Measurements from ENCODE around the gene RAB11B. TPM values are rescaled to one million over a fixed set of nuclear protein-coding genes. Genes with fewer than 3 reads are reported as not detected.
"Not testable (repeated sequence)": the region's sequence is repeated elsewhere in the genome, so short reads cannot be mapped to it uniquely, and the experiment has no call there.

The RAB11B gene
- total RNA-seq, 1 experiment from 2014 or later: 29.7 TPM

GRCh38 chr19:8377598-8377997 lies 12.6 kb upstream of the RAB11B start:
- H2AFZ ChIP-seq (ENCODE audit: low read length): no peak overlapping the region
- H3K9me2 ChIP-seq (replicated peaks; ENCODE audit: low read length): no peaks in the 10 kb centered on the region
- H3K27ac ChIP-seq (ENCODE audit: low read length): no peak overlapping the region
- no peaks in the 10 kb centered on the region for H3K4me1 ChIP-seq (ENCODE audit: insufficient read depth, low read length)
- H3K4me3 ChIP-seq (ENCODE audit: low read length): no peak overlapping the region
- H3K27me3 ChIP-seq (ENCODE audit: low read length): no peaks in the 10 kb centered on the region
- no peaks in the 10 kb centered on the region for H3K9me3 ChIP-seq (ENCODE audit: low read length)
- H3K4me2 ChIP-seq (ENCODE audit: low read length): no peak overlapping the region
- BruUV-seq (replicated peaks): no TSS peak
- DNase-seq (no peak), ATAC-seq (no peak; the same call in 1 of the 2 replicates)
- H3K79me2 ChIP-seq (ENCODE audit: low read length): no peaks in the 10 kb centered on the region
- TF ChIP-seq EZH2 (IDR thresholded peaks at IDR 0.05; ENCODE audit: low read length, unreplicated experiment) (no peak), EZH2phosphoT487 (IDR thresholded peaks at IDR 0.05; ENCODE audit: borderline replicate concordance, low read length) (no peak), CTCF (conservative IDR thresholded peaks at IDR 0.05; ENCODE audit: low read depth, low read length) (no peak)
- no peaks in the 10 kb centered on the region for H4K20me1 ChIP-seq (ENCODE audit: low read length)
- no peaks in the 10 kb centered on the region for H3K36me3 ChIP-seq (ENCODE audit: low read depth, low read length)
- CTCF ChIA-PET: no interaction called here
- intact Hi-C loops (cut with micrococcal nuclease): no loop called here
- POLR2A ChIA-PET (ENCODE audit: unreplicated experiment): no interaction called here
- no peak overlapping the region for H3K9ac ChIP-seq (ENCODE audit: low read length)
- no peaks in the 10 kb centered on the region for H3F3A ChIP-seq (ENCODE audit: low read length, unreplicated experiment)

- H3F3A ChIP-seq (ENCODE audit: low read length, unreplicated experiment); H3K36me3 ChIP-seq (ENCODE audit: low read depth, low read length); H3K4me3 ChIP-seq (ENCODE audit: low read length); intact Hi-C loops (cut with micrococcal nuclease); H3K9ac ChIP-seq (ENCODE audit: low read length); H3K27ac ChIP-seq (ENCODE audit: low read length); DNase-seq; H3K79me2 ChIP-seq (ENCODE audit: low read length); H3K4me1 ChIP-seq (ENCODE audit: insufficient read depth, low read length); H3K27me3 ChIP-seq (ENCODE audit: low read length); H3K4me2 ChIP-seq (ENCODE audit: low read length); ATAC-seq; H4K20me1 ChIP-seq (ENCODE audit: low read length); H2AFZ ChIP-seq (ENCODE audit: low read length); BruUV-seq (replicated peaks); H3K9me2 ChIP-seq (replicated peaks; ENCODE audit: low read length); H3K9me3 ChIP-seq (ENCODE audit: low read length): not testable (repeated sequence)
- CTCF ChIA-PET: interaction anchor here (0.6 kb wide), 1 partner anchor 207 kb away, joined by 4 read pairs; no protein-coding TSS in a partner anchor
- POLR2A ChIA-PET (ENCODE audit: unreplicated experiment): interaction anchor here (0.7 kb wide), 1 partner anchor 134 kb away, joined by 3 read pairs; the partner anchor contains the start of gene ZNF414
These were observed 10.8 kb upstream of the RAB11B start for GRCh38 chr19:8379156-8379891.

DNA sequence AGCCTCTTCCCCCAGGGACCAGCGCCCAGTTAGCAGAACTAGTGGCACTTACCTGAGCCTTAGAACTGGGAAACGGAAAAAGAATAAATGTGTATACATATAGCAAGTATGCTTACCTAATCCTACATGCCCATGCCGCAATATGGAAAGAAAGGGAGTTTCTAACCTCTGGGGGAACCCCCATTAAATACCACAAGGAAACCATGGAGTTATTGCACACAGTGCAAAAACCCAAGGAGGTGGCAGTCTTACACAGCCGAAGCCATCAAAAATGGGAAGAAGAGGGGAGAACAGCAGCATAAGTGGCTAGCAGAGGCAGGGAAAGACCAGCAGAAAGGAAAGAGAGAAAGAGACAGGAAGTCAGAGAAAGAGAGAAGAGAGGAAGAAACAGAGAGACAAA lies 5.6 kb upstream of the RAB11B start:
- H2AFZ ChIP-seq (ENCODE audit: low read length); H3F3A ChIP-seq (ENCODE audit: low read length, unreplicated experiment); H3K36me3 ChIP-seq (ENCODE audit: low read depth, low read length); DNase-seq; H3K79me2 ChIP-seq (ENCODE audit: low read length); H3K9me3 ChIP-seq (ENCODE audit: low read length); CTCF ChIA-PET; H3K4me2 ChIP-seq (ENCODE audit: low read length); H3K9me2 ChIP-seq (replicated peaks; ENCODE audit: low read length); H4K20me1 ChIP-seq (ENCODE audit: low read length); H3K27ac ChIP-seq (ENCODE audit: low read length); H3K9ac ChIP-seq (ENCODE audit: low read length); intact Hi-C loops (cut with micrococcal nuclease); H3K4me3 ChIP-seq (ENCODE audit: low read length); ATAC-seq; BruUV-seq (replicated peaks); H3K27me3 ChIP-seq (ENCODE audit: low read length); POLR2A ChIA-PET (ENCODE audit: unreplicated experiment): not testable (repeated sequence)
- H3K4me1 ChIP-seq (ENCODE audit: insufficient read depth, low read length): peaks cover 25% of the 10 kb centered on the region

DNA sequence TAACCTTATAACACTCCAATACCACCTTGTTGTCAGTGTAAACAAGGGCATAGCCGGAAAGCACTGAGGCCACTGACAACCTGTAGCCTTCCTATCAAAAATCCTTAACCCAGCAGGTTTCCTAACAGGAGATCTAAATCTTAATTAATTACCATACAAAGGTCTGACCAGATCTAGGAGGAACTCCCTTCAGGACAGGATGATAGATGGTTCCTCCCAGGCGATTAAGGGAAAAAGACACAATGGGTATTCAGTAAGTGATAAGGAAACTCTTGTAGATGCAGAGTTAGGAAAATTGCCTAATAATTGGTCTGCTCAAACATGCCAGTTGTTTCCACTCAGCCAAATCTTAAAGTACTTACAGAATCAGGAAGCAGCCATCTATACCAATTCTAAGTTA lies 5.1 kb upstream of the RAB11B start:
- H3K27ac ChIP-seq (ENCODE audit: low read length); ATAC-seq; BruUV-seq (replicated peaks); DNase-seq; H3K79me2 ChIP-seq (ENCODE audit: low read length); H3K4me2 ChIP-seq (ENCODE audit: low read length); H3K9me3 ChIP-seq (ENCODE audit: low read length); POLR2A ChIA-PET (ENCODE audit: unreplicated experiment); H3K9me2 ChIP-seq (replicated peaks; ENCODE audit: low read length); intact Hi-C loops (cut with micrococcal nuclease); H3K4me3 ChIP-seq (ENCODE audit: low read length); H4K20me1 ChIP-seq (ENCODE audit: low read length); H3K9ac ChIP-seq (ENCODE audit: low read length); H2AFZ ChIP-seq (ENCODE audit: low read length); H3K27me3 ChIP-seq (ENCODE audit: low read length); H3F3A ChIP-seq (ENCODE audit: low read length, unreplicated experiment); H3K36me3 ChIP-seq (ENCODE audit: low read depth, low read length): not testable (repeated sequence)
- CTCF ChIA-PET: interaction anchor here (0.7 kb wide), 1 partner anchor 29 kb away, joined by 4 read pairs; no protein-coding TSS in a partner anchor
- H3K4me1 ChIP-seq (ENCODE audit: insufficient read depth, low read length): peaks cover 26% of the 10 kb centered on the region

GRCh38 chr19:8385566-8385965 lies 4.6 kb upstream of the RAB11B start:
- CTCF ChIA-PET: interaction anchor here (0.7 kb wide), 1 partner anchor 30 kb away, joined by 4 read pairs; no protein-coding TSS in a partner anchor
- ATAC-seq; H3K9ac ChIP-seq (ENCODE audit: low read length); H3K9me3 ChIP-seq (ENCODE audit: low read length); intact Hi-C loops (cut with micrococcal nuclease); H3K27me3 ChIP-seq (ENCODE audit: low read length); POLR2A ChIA-PET (ENCODE audit: unreplicated experiment); BruUV-seq (replicated peaks); H4K20me1 ChIP-seq (ENCODE audit: low read length); H3K9me2 ChIP-seq (replicated peaks; ENCODE audit: low read length); H3F3A ChIP-seq (ENCODE audit: low read length, unreplicated experiment); H3K36me3 ChIP-seq (ENCODE audit: low read depth, low read length); H2AFZ ChIP-seq (ENCODE audit: low read length); H3K4me3 ChIP-seq (ENCODE audit: low read length); H3K79me2 ChIP-seq (ENCODE audit: low read length): not testable (repeated sequence)
- Histone ChIP-seq H3K4me1 (ENCODE audit: insufficient read depth, low read length) (peaks cover 26% of the 10 kb centered on the region), H3K27ac (ENCODE audit: low read length) (peak overlapping the region; percentile 31; the same call in 1 of the 2 replicates), H3K4me2 (ENCODE audit: low read length) (peak overlapping the region; percentile 22; the same call in 1 of the 2 replicates)
- DNase-seq: peak; percentile 53

Data from PC-3 (cell line).